K562 (cell line): ENCODE data around the gene PIKFYVE. TPM values are rescaled to one million over a fixed set of nuclear protein-coding genes. Genes with fewer than 3 reads are reported as not detected.

ENCODE experiments used
- ATAC-seq: fragments of 200-7000 bp; cut with Tn5 transposase; 3 replicates; pipeline ENCODE4 v1.9.1; 2020; ENCODE audit warnings: moderate library complexity
- BruUV-seq: library from RNA; stranded (reverse); fragments of 400-500 nt; replicated peaks from 2 replicates; lab custom pipeline; 2021; lab: Mats Ljungman, UMichigan
- CTCF ChIA-PET: fragments of 300-600 bp; formaldehyde crosslinking; extraction: SDS; loops from one replicate; lab custom pipeline; 2021; ENCODE audit warnings: low intra/inter-chr PET ratio; lab: Yijun Ruan, JAX
- POLR2A ChIA-PET: fragments of 300-600, 350-650 bp; sonication (Branson Sonifier 250); formaldehyde crosslinking; extraction: SDS; loops from one replicate; lab custom pipeline; 2021; ENCODE audit warnings: antibody characterized with exemption, inconsistent platforms; lab: Yijun Ruan, JAX
- DNase-seq, 4 experiments: peaks; one replicate each; pipeline versions ENCODE4 v3.0.0 to v3.0.0-alpha.2; 2011 to 2018; ENCODE audit warnings: low spot score in 3 of 4, mixed read lengths in 3 of 4; ENCODE audit errors: extremely low read depth in 1 of 4
- FAIRE-seq: peaks from 2 replicates; lab custom pipeline; 2011; peaks lifted over from hg19 to GRCh38; lab: Jason Lieb, UNC
- H2AFZ ChIP-seq: 2 replicates; pipeline ENCODE4 v1.6.0; 2011; ENCODE audit warnings: low read depth, low read length, control low read depth, inconsistent platforms
- H3K27ac ChIP-seq: fragments of 200-600 bp; 3 replicates; pipeline ENCODE4 v1.8.0; 2011; ENCODE audit warnings: low read depth, mild to moderate bottlenecking, control low read depth, inconsistent platforms, low read length, moderate library complexity, mixed read lengths; ENCODE audit errors: extremely low read depth
- H3K27me3 ChIP-seq, 2 experiments: fragments of 300-600 bp in 1 of 2; 2 replicates in 1 of 2; 3 replicates in 1 of 2; pipeline versions ENCODE4 v1.6.0 to v1.8.0; 2011; ENCODE audit warnings: inconsistent platforms in 2 of 2, low read length in 2 of 2, mild to moderate bottlenecking in 1 of 2, mixed read lengths in 1 of 2, moderate library complexity in 1 of 2; ENCODE audit not compliant: control insufficient read depth in 2 of 2, insufficient read depth in 2 of 2
- H3K36me3 ChIP-seq: fragments of 300-600 bp; 3 replicates; pipeline ENCODE4 v1.8.0; 2011; ENCODE audit warnings: mild to moderate bottlenecking, low read length, inconsistent platforms; ENCODE audit not compliant: control insufficient read depth, insufficient read depth
- H3K4me1 ChIP-seq, 2 experiments: fragments of 200-600 bp in 1 of 2; replicated peaks in 1 of 2; 2 replicates in 1 of 2; 3 replicates in 1 of 2; pipeline versions ENCODE4 v1.5.1 to v1.8.0; 2011; ENCODE audit warnings: inconsistent platforms in 2 of 2, low read length in 2 of 2, mild to moderate bottlenecking in 1 of 2, mixed read lengths in 1 of 2, moderate library complexity in 1 of 2; ENCODE audit not compliant: control insufficient read depth in 2 of 2, insufficient read depth in 2 of 2
- H3K4me2 ChIP-seq: 2 replicates; pipeline ENCODE4 v1.6.1; 2011; ENCODE audit warnings: low read length, control low read depth, inconsistent platforms, mixed read lengths; ENCODE audit not compliant: insufficient read depth
- H3K4me3 ChIP-seq: fragments of 200-600 bp; sonication (generic), shearing (Covaris generic); 2 replicates; pipeline ENCODE4 v1.5.1; 2016; ENCODE audit warnings: control low read depth, inconsistent platforms
- H3K79me2 ChIP-seq: fragments of 200-600 bp; 3 replicates; pipeline ENCODE4 v1.8.0; 2011; ENCODE audit warnings: low read length, inconsistent platforms; ENCODE audit not compliant: control insufficient read depth, insufficient read depth
- H3K9ac ChIP-seq, 2 experiments: 2 replicates each; pipeline versions ENCODE4 v1.6.0 to v1.6.1; 2011; ENCODE audit warnings: low read depth in 2 of 2, low read length in 2 of 2, control low read depth in 1 of 2, inconsistent platforms in 1 of 2, mild to moderate bottlenecking in 1 of 2, mixed read lengths in 1 of 2; ENCODE audit not compliant: insufficient read depth in 1 of 2
- H3K9me1 ChIP-seq: one replicate; pipeline ENCODE4 v1.6.0; 2011; ENCODE audit warnings: inconsistent platforms, mild to moderate bottlenecking, low read length, moderate library complexity; ENCODE audit not compliant: control insufficient read depth, insufficient read depth
- H3K9me3 ChIP-seq: replicated peaks from 2 replicates; pipeline ENCODE4 v1.5.1; 2011; ENCODE audit warnings: low read depth, low read length, inconsistent platforms; ENCODE audit not compliant: control insufficient read depth, insufficient read depth
- H4K20me1 ChIP-seq: replicated peaks from 2 replicates; pipeline ENCODE4 v1.6.1; 2011; ENCODE audit warnings: low read length, inconsistent platforms, mixed read lengths; ENCODE audit not compliant: control insufficient read depth, insufficient read depth
- ARNT ChIP-seq, 2 experiments: fragments of 450-650 bp; IDR thresholded peaks; 2 replicates each; pipeline ENCODE4 v1.6.1; 2016; ENCODE audit warnings: mild to moderate bottlenecking in 1 of 2
- ATF7 ChIP-seq: fragments of 450-650 bp; IDR thresholded peaks from 2 replicates; pipeline ENCODE4 v1.7.1; 2014; ENCODE audit warnings: mild to moderate bottlenecking, moderate library complexity
- ETV6 ChIP-seq, 3 experiments: fragments of 150-350 bp in 1 of 3; sonication (generic) in 1 of 3; formaldehyde crosslinking in 1 of 3; IDR thresholded peaks; 2 replicates each; pipeline versions ENCODE4 v1.6.1 to v1.8.0; 2014 to 2022; ENCODE audit warnings: borderline replicate concordance in 2 of 3, low read depth in 2 of 3, antibody characterized with exemption in 1 of 3, low read length in 1 of 3, mild to moderate bottlenecking in 1 of 3, missing genetic modification reagents in 1 of 3
- KDM5B ChIP-seq: fragments of 200-600 bp; sonication (generic); IDR thresholded peaks from 2 replicates; pipeline ENCODE4 v1.6.1; 2012; ENCODE audit warnings: low read depth, mild to moderate bottlenecking, moderate library complexity, low read length, control low read depth, inconsistent platforms; ENCODE audit not compliant: insufficient replicate concordance
- NCOA6 ChIP-seq: fragments of 450-650 bp; IDR thresholded peaks from 2 replicates; pipeline ENCODE4 v1.6.1; 2017; ENCODE audit warnings: mild to moderate bottlenecking
- POU5F1 ChIP-seq: fragments of 150-350 bp; IDR thresholded peaks from 2 replicates; pipeline ENCODE4 v1.6.1; 2014; ENCODE audit warnings: borderline replicate concordance, low read length, low read depth, mild to moderate bottlenecking; ENCODE audit not compliant: partially characterized antibody
- PURB ChIP-seq: sonication (generic); formaldehyde crosslinking; IDR thresholded peaks from 2 replicates; pipeline ENCODE4 v1.9.0; 2021; ENCODE audit warnings: low read depth, mild to moderate bottlenecking, missing genetic modification reagents
- SPI1 ChIP-seq: IDR thresholded peaks from 2 replicates; pipeline ENCODE4 v1.6.1; 2011; ENCODE audit warnings: low read depth, low read length, control low read depth, borderline replicate concordance
- STAG1 ChIP-seq: sonication (generic); formaldehyde crosslinking; IDR thresholded peaks from 2 replicates; pipeline ENCODE4 v1.5.0; 2020; ENCODE audit warnings: missing genetic modification reagents, borderline replicate concordance
- ZNF76 ChIP-seq: fragments of 250-450 bp; sonication (Bioruptor Pico); IDR thresholded peaks from 2 replicates; pipeline ENCODE4 v1.4.0; 2020; ENCODE audit warnings: mild to moderate bottlenecking, moderate library complexity, borderline replicate concordance
- ZZZ3 ChIP-seq: fragments of 450-650 bp; IDR thresholded peaks from 2 replicates; pipeline ENCODE4 v1.6.1; 2016; ENCODE audit warnings: antibody characterized with exemption, mild to moderate bottlenecking, moderate library complexity
- WGBS: fragments of 100-300 bp; shearing (Covaris generic); methylation state at CpG from one replicate; pipeline ENCODE4 v1.1.6; 2016; ENCODE audit warnings: low coverage, mixed read lengths; ENCODE audit not compliant: insufficient coverage; ENCODE audit errors: missing lambda C conversion rate; 5-methylcytosine and 5-hydroxymethylcytosine counted together
- in situ Hi-C: fragments of 300-500 bp; cut with MboI; formaldehyde crosslinking; loops from 4 replicates; pipeline ENCODE4 v1.15.0; 2018; ENCODE audit warnings: inconsistent platforms, mixed read lengths
- intact Hi-C: fragments of 100-400 bp; cut with micrococcal nuclease; formaldehyde crosslinking; loops from 2 replicates; pipeline ENCODE4 v1.14.2; 2022
- polyA plus RNA-seq, 8 experiments: library from polyadenylated mRNA; depleted of rRNA in 4 of 8; stranded (reverse) in 5 of 8; unstranded in 3 of 8; fragments of >200 nt; fragmentation: Nextera tagmentation in 2 of 8; fragmentation: Illumina TruSeq in 1 of 8; extraction: Ambion mirVana in 2 of 8; extraction: Trizol in 1 of 8; gene quantifications; 2 replicates each; pipeline versions ENCODE4 v1.2.1 to v1.2.3, GENCODE V29; 2011 to 2014; ENCODE audit warnings: inconsistent platforms in 1 of 8, missing spikeins in 1 of 8
- total RNA-seq, 7 experiments: library from RNA; depleted of rRNA in 6 of 7; stranded (reverse); fragments of >200 nt in 6 of 7; fragmentation: Illumina TruSeq in 2 of 7; extraction: Trizol in 2 of 7; gene quantifications; 2 replicates each; pipeline versions ENCODE4 v1.2.1 to v1.2.3, GENCODE V29; 2011 to 2021; ENCODE audit warnings: low replicate concordance in 1 of 7
- TF ChIP-seq, protein P1 (sequence below): fragments of 250-450 bp; sonication (Bioruptor Pico); IDR thresholded peaks from 2 replicates; pipeline ENCODE4 v1.8.0; 2021; ENCODE audit warnings: mild to moderate bottlenecking, moderate library complexity
- TF ChIP-seq, protein P2 (sequence below): fragments of 250-450 bp; sonication (Bioruptor Pico); IDR thresholded peaks from 2 replicates; pipeline ENCODE4 v1.8.0; 2022; ENCODE audit warnings: moderate library complexity, mild to moderate bottlenecking, inconsistent platforms
- TF ChIP-seq, protein P3 (sequence below): IDR thresholded peaks from 3 replicates; pipeline ENCODE4 v1.6.1; 2011; ENCODE audit warnings: borderline replicate concordance, mild to moderate bottlenecking, moderate library complexity; ENCODE audit not compliant: insufficient read length; ENCODE audit errors: extremely low read depth

The PIKFYVE gene
- total and polyA plus RNA-seq, 9 of the 15 experiments (the other 6 are each of a cell fraction or from before 2014, with no cell fraction given) = 3.6 to 25.6 (median 16.7) TPM

DNA sequence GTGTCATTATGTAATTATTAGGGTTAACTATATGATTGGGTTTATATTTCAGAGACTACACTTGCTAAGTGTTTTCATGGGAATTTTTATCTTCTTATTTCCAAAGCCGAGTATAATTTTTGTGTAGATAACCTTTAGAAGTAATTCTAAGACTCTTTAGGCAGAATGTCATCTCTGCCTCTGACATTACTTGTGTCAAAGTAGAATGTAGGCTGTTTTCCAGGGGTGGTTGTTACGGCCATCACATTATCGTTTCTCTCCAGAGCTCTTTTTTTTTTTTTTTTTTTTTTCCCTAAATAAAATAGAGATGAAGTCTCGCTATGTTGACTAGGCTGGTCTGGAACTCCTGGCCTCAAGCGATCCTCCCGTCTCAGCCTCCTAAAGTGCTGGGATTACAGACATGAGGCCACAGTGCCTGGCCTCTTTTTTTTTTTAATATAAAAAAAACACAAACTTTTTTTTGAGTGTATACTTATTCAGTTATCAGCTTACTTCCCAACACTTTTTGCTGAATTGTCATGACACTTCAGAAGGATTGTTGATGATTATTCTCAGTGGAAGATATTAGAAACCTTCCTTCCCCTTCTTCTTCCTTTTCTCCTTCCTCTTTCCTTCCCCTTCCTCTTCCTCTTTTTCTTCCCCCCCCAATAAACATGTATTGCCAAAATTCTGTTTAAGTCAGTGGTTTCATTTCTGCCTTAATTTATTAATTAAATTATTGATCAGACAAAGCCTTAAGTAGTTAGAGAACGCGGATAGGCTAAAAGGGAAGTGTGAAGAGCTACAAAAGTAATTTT lies 2.3 kb downstream of the PIKFYVE start:
- Histone ChIP-seq H3K36me3 (peaks cover 19% of the 10 kb centered on the region), H3K9me1 (no peaks in the 10 kb centered on the region), H3K4me1 (peaks cover 4 to 7% of the 10 kb centered on the region in 2 experiments; a peak in 4 of 5 replicates), H3K27me3 (no peaks in the 10 kb centered on the region), H3K4me3 (peak overlapping the region; percentile 96), H3K27ac (peak overlapping the region; percentile 8; the same call in 2 of the 3 replicates), H3K9me3 (no peaks in the 10 kb centered on the region), H3K9ac (peak overlapping the region in 1 of 2 experiments; percentile 87; a peak in 2 of 4 replicates), H4K20me1 (no peaks in the 10 kb centered on the region; the same call in 1 of the 2 replicates), H3K79me2 (peaks cover 48% of the 10 kb centered on the region), H2AFZ (no peak overlapping the region), H3K4me2 (peak overlapping the region; percentile 84)
- POLR2A ChIA-PET = interaction anchor here (1.5 to 4.2 kb wide), 2 partner anchors 15 to 35 kb away, joined by 5 to 21 read pairs; partner anchors contain the start of gene IDH1
- 42% methylated on average over 7 of the region's 8 CpGs for WGBS
- no peak for ATAC-seq
- DNase-seq = peak in 1 of 4 experiments; percentile 13
- in situ Hi-C loops = no loop called here
- no TSS peak for BruUV-seq
- no peak for TF ChIP-seq KDM5B
- TF ChIP-seq POU5F1 = no peak
- no peak for TF ChIP-seq ATF7
- TF ChIP-seq, protein P1, sequence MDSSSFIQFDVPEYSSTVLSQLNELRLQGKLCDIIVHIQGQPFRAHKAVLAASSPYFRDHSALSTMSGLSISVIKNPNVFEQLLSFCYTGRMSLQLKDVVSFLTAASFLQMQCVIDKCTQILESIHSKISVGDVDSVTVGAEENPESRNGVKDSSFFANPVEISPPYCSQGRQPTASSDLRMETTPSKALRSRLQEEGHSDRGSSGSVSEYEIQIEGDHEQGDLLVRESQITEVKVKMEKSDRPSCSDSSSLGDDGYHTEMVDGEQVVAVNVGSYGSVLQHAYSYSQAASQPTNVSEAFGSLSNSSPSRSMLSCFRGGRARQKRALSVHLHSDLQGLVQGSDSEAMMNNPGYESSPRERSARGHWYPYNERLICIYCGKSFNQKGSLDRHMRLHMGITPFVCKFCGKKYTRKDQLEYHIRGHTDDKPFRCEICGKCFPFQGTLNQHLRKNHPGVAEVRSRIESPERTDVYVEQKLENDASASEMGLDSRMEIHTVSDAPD = no peak
- TF ChIP-seq, protein P2, sequence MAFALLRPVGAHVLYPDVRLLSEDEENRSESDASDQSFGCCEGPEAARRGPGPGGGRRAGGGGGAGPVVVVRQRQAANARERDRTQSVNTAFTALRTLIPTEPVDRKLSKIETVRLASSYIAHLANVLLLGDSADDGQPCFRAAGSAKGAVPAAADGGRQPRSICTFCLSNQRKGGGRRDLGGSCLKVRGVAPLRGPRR = no peak
- no peak for TF ChIP-seq ZNF76 (CRISPR knock-in tag)
- TF ChIP-seq NCOA6 = no peak
- TF ChIP-seq ARNT (IDR thresholded peaks at IDR 0.05) = no peak
- TF ChIP-seq PURB (CRISPR knock-in tag) = no peak
- TF ChIP-seq ZZZ3 = no peak
- peak; percentile 41 to 84; a peak in 3 of 4 replicates for TF ChIP-seq ETV6 (IDR thresholded peaks at IDR 0.05; ENCODE audit: borderline replicate concordance in 1 of 2, low read depth in 2 of 2, low read length in 1 of 2)
- no peak for TF ChIP-seq ETV6 (CRISPR knock-in tag; IDR thresholded peaks at IDR 0.05; ENCODE audit: borderline replicate concordance)
- TF ChIP-seq, protein P3, sequence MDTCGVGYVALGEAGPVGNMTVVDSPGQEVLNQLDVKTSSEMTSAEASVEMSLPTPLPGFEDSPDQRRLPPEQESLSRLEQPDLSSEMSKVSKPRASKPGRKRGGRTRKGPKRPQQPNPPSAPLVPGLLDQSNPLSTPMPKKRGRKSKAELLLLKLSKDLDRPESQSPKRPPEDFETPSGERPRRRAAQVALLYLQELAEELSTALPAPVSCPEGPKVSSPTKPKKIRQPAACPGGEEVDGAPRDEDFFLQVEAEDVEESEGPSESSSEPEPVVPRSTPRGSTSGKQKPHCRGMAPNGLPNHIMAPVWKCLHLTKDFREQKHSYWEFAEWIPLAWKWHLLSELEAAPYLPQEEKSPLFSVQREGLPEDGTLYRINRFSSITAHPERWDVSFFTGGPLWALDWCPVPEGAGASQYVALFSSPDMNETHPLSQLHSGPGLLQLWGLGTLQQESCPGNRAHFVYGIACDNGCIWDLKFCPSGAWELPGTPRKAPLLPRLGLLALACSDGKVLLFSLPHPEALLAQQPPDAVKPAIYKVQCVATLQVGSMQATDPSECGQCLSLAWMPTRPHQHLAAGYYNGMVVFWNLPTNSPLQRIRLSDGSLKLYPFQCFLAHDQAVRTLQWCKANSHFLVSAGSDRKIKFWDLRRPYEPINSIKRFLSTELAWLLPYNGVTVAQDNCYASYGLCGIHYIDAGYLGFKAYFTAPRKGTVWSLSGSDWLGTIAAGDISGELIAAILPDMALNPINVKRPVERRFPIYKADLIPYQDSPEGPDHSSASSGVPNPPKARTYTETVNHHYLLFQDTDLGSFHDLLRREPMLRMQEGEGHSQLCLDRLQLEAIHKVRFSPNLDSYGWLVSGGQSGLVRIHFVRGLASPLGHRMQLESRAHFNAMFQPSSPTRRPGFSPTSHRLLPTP = no peak
- no peak for TF ChIP-seq STAG1 (CRISPR knock-in tag)
- peak; percentile 53; the same call in 1 of the 2 replicates for TF ChIP-seq SPI1
- intact Hi-C loops = loop anchor here (5.0 kb wide), 1 partner anchor 166 kb away; no protein-coding TSS in a partner anchor
- no peak for FAIRE-seq
- CTCF ChIA-PET = interaction anchor here (1.2 kb wide), 1 partner anchor 14 kb away, joined by 4 read pairs; no protein-coding TSS in a partner anchor
